Stomach (tissue), 4 donors: ENCODE measurements around the gene TCF12.

Experiments used
- CTCF ChIP-seq, 7 experiments: fragments of 450-650 bp in 4 of 7; fragments of 200-600 bp in 3 of 7; sonication (generic) in 3 of 7; IDR thresholded peaks; one replicate each; pipeline ENCODE4 v1.5.1; 2016 to 2019; ENCODE audit warnings: antibody characterized with exemption in 7 of 7, control low read depth in 2 of 7, mild to moderate bottlenecking in 1 of 7
- EP300 ChIP-seq: sonication (generic); formaldehyde crosslinking; IDR thresholded peaks from one replicate; pipeline ENCODE4 v1.6.1; 2017; ENCODE audit warnings: antibody characterized with exemption
- POLR2A ChIP-seq, 4 donors: fragments of 450-650 bp; IDR thresholded peaks; one replicate each; pipeline ENCODE4 v1.6.1; 2016; ENCODE audit warnings: antibody characterized with exemption in 4 of 4, control low read depth in 2 of 4, mild to moderate bottlenecking in 1 of 4, moderate library complexity in 1 of 4

- no peak for TF ChIP-seq CTCF (IDR thresholded peaks at IDR 0.05)
- no peak for TF ChIP-seq POLR2A (IDR thresholded peaks at IDR 0.05)
- TF ChIP-seq EP300: no peak
Measured at GRCh38 chr15:56981160-56981559, 62.7 kb downstream of the TCF12 start.
